SKM-1 treated with dmso at 0.1 percent for 144 hours (cell line): ENCODE measurements around the gene CD4.

Source experiments
- DNase-seq: peaks from one replicate; lab custom pipeline; 2025; ENCODE audit not compliant: unreplicated experiment; lab: John Stamatoyannopoulos, UW

The CD4 gene

GRCh38 chr12:6765048-6765633, 24.2 kb upstream of the CD4 start:
- DNase-seq, result no peak

DNA sequence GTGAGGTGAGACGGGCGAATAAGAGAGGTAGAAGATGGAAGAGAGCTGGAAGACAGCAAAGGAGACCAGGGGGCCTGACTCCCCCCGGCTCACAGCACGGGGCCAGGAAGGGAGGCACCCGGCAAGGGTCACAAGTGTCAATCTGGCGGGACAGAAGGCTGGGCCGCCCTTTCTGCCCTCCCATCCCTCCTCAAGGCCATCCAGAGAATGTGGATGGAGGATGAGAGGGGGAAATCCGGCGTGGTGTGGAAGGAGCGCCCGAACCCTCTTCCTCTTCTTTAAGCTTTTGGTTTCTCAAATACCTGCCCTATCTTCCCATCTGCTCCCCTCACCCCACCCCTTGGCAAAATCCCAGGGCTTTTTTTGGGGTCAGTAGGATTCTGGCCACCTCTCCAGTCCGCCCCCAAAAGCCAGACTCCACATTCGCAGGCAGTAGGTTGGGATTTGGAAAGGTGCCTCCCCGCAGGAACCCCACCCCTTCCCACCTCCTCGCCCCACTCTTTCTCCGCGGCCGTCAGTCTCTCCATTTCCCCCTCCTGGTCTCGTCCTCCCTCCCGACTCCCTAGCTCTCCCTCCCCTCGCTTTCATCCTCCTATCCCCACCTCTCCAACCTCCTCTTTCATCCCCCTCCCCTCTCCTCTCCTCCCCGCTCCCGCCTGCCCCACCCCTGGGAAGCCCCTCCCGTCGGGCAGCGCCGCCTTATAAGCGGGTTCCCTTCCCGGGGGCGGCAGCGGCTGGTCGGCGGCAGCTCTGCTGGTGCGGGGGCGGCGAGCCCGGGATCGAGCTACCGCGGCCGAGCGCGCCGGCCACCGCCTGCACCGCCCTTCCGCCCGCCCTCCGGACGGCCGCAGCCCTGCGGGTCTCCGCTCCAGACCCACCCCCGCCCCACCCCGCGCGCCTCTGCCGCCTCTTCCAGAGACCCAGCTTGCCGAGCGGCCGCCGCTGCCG, 23.4 kb upstream of the CD4 start, which contains the start of gene PTMS:
Gene PTMS (plus strand): TSS at position 730 of the 948 bp plus-strand sequence. CDS start 343 bp downstream, outside the sequence.
- DNase-seq, result no peak

- peak; percentile 38 for DNase-seq
Measured at GRCh38 chr12:6766651-6767349, 22.5 kb upstream of the CD4 start.

- no peak for DNase-seq
Measured at GRCh38 chr12:6767353-6768319, 21.7 kb upstream of the CD4 start.

GRCh38 chr12:6768437-6768914, 20.9 kb upstream of the CD4 start:
- no peak for DNase-seq

DNA sequence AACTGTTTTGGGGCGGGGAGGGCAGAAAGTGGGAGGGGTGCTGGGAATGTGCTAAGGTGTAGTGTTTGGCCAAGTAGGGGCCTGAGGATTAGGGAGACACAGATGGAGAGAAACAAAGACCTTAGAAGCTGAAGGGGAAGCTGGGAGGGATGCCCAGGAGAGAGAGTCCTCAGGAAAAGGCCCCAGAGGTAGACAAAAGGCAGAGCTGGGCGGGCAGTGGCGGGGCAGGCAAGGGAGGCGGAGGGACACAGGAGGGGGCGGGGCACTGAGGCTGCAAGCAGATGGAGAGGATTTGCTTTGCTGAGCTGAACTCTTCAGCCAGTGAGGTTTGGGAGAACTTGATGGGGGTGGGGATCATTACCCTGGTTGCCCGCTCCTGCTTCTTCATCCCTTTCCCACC, 20.3 kb upstream of the CD4 start:
- DNase-seq, result no peak

DNA sequence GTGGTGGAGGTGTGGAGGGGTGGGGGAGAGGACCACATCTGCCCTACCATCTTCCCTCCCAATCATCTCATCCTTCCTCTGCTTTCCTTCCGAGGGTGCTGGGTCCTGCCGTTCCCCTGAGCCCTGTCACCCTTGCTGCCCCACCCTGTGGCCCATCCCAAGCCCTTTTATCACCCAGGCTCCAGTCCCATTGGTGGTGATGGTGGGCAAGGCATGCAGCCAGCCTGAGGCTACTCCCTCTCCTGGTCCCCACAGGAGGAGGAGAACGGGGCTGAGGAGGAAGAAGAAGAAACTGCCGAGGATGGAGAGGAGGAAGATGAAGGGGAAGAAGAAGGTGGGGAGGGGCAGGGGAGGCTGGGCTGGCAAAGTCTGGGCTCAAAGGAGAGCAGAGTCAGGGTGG, 19.7 kb upstream of the CD4 start:
- DNase-seq, result no peak

DNA sequence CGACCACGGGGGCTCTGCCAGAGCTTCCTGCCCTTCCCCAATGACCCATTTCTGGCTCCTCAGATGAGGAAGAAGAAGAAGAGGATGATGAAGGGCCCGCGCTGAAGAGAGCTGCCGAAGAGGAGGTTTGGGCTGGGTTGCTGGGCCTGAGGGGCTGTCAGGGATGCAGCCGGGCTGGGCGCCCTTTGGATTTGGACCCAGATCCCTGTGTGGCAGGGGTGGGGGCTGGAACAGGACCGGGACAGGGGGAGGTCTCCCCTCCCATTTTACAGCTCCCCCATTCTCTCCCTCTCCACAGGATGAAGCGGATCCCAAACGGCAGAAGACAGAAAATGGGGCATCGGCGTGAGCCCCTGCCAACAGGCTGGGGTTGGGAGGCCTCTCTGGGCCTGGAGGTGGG, 19.2 kb upstream of the CD4 start:
- no peak for DNase-seq

DNA sequence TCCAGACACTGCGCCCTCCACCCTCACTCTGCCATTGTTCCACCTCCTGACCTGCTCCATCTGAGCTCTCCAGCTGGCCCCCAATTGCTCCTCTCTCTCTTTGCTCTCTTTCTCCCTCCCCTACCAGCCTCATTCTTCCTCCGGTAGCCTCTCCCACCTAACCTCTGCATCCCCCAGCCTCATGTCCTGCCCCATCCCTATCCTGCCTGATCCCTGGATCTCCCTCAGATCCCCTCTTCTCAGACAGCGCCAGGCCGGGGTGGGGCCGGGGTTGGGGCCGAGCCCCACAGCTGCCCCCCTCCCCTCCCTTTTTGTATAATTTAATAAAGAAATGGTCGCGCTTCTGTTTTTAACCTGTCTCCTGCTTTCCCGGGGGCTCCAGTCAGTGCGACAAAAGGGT, 18.7 kb upstream of the CD4 start:
- DNase-seq, result no peak

- no peak for DNase-seq
Measured at GRCh38 chr12:6771091-6771495, 18.2 kb upstream of the CD4 start.

DNA sequence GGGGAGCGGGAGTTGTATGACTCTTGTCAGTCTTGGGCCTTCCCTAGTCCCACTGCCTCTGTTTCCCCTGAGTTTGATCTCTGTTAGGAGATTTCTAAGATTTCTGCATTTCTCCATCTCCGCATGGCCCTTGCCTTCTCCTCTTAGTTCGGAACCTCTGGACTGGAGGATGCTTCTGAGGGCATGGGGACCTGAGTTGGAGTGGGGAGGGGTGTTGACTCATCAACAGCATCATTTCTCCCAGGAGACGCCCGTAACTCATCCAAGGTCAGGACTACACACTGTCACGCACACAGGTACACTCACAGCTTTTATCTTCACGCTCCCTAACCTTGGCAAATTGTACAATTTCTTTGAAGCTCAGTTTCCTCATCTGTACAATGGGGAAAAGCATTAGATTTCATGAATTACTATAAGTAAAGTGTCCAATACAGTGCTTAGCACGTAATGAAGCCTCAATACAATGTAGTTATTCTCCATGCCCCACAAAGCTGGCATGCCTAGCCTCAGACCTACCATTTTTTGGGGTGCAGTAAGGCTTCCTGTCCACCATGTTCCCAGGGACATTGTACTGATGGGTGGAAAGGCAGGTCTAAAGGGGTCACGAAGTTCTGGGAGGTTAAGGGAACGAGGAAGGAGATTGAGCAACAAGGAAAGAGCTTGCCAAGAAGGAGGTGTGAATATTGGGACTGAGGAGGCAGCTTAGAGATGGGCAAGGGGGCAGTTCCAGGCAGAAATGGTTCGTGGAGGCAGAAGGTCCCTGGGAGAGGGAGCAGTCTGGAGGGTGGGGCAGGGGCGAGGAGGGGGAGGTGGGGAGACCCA, 17.6 kb upstream of the CD4 start:
- DNase-seq, result no peak

- DNase-seq, result no peak
Measured at GRCh38 chr12:6772331-6772695, 17.0 kb upstream of the CD4 start, which contains the start of gene LAG3. TSS of gene LAG3 (plus strand) at chr12:6772520. CDS start at chr12:6772853, 333 bp downstream.

- DNase-seq, result no peak
Measured at GRCh38 chr12:6772726-6773589, 16.4 kb upstream of the CD4 start.

GRCh38 chr12:6773590-6774351, 15.6 kb upstream of the CD4 start:
- no peak for DNase-seq

DNA sequence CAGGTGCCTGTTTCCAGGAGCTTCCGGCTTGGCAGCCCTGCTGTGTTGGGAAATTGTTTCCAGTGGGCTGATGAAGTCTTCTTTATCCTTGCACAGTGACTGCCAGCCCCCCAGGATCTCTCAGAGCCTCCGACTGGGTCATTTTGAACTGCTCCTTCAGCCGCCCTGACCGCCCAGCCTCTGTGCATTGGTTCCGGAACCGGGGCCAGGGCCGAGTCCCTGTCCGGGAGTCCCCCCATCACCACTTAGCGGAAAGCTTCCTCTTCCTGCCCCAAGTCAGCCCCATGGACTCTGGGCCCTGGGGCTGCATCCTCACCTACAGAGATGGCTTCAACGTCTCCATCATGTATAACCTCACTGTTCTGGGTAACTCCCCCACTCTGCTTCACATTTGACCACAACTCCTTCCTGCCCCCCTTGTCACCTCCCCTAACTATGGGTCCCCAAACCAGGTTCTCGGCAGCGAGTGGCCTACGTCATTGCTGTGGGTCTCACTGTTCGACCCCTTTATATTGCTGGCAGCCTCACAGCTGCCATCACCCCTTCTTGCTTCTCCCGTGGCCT, 14.7 kb upstream of the CD4 start:
- no peak for DNase-seq

DNA sequence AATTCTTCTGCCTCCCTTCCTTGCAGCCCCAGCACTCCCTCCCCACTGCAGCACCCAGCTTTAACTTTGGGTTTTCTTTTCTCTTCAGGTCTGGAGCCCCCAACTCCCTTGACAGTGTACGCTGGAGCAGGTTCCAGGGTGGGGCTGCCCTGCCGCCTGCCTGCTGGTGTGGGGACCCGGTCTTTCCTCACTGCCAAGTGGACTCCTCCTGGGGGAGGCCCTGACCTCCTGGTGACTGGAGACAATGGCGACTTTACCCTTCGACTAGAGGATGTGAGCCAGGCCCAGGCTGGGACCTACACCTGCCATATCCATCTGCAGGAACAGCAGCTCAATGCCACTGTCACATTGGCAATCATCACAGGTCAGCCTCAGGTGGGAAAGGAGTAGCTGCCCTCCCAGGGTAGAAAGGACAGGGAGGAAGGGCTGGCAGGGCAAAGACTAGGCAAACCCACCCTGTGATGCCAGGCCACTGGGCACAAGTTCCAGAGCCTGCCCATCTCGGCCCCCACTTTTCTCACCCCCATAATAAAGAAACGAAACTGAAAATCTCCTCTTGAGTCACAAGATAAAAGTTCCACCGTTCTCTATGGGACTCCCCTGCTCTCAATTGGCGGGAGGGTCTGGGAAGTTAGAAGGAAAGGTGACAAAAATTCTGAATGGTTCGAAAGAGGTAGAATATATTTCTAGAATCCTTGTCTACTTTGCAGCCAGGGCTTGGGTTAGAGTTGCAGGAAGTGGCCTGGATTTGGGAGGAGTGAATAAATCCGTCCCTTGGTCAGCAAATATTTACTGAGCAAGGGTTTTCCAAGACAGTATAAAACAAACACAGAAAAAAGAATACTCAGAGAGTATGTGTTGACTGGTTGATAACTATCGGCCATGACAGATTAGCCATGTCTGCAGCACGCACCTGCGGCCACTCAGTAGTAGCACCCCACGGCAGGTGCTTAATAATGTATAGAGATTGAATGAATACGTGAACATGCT, 13.8 kb upstream of the CD4 start:
- DNase-seq, result no peak
